H9 (cell line): ENCODE results near the gene GTF2A1L. TPM values are rescaled to one million over a fixed set of nuclear protein-coding genes. Genes with fewer than 3 reads are reported as not detected.

ENCODE experiments used
- DNase-seq: peaks from one replicate; pipeline ENCODE4 v3.0.0-alpha.2; 2017
- H2AFZ ChIP-seq: one replicate; pipeline ENCODE4 v1.6.1; 2013; ENCODE audit warnings: mild to moderate bottlenecking, low read length, control low read depth, moderate library complexity
- H2AK5ac ChIP-seq: 2 replicates; pipeline ENCODE4 v1.6.1; 2013; ENCODE audit warnings: low read length, control low read depth, mixed read lengths; ENCODE audit not compliant: insufficient read length
- H2BK120ac ChIP-seq: one replicate; pipeline ENCODE4 v1.6.1; 2013; ENCODE audit warnings: low read depth, mild to moderate bottlenecking, low read length, control low read depth, inconsistent platforms; ENCODE audit not compliant: poor library complexity, severe bottlenecking
- H2BK12ac ChIP-seq: 2 replicates; pipeline ENCODE4 v1.6.1; 2013; ENCODE audit warnings: low read length, control low read depth, mixed read lengths, low read depth; ENCODE audit not compliant: insufficient read length
- H2BK15ac ChIP-seq: 2 replicates; pipeline ENCODE4 v1.6.1; 2013; ENCODE audit warnings: low read depth, low read length, control low read depth
- H2BK20ac ChIP-seq: one replicate; pipeline ENCODE4 v1.6.1; 2013; ENCODE audit warnings: low read depth, mild to moderate bottlenecking, low read length, control low read depth, inconsistent platforms; ENCODE audit not compliant: poor library complexity, severe bottlenecking
- H2BK5ac ChIP-seq: 2 replicates; pipeline ENCODE4 v1.6.1; 2013; ENCODE audit warnings: low read length, control low read depth, mixed read lengths; ENCODE audit not compliant: insufficient read length
- H3K14ac ChIP-seq: 2 replicates; pipeline ENCODE4 v1.6.1; 2013; ENCODE audit warnings: low read length, control low read depth; ENCODE audit not compliant: insufficient read depth
- H3K18ac ChIP-seq: 2 replicates; pipeline ENCODE4 v1.6.1; 2013; ENCODE audit warnings: low read depth, mild to moderate bottlenecking, mixed read lengths, low read length, control low read depth; ENCODE audit not compliant: insufficient read length
- H3K23ac ChIP-seq: 2 replicates; pipeline ENCODE4 v1.6.1; 2013; ENCODE audit warnings: low read length, control low read depth, mixed read lengths, low read depth; ENCODE audit not compliant: insufficient read length
- H3K23me2 ChIP-seq: 2 replicates; pipeline ENCODE4 v1.6.1; 2013; ENCODE audit warnings: low read depth, mild to moderate bottlenecking, mixed read lengths, low read length, control low read depth; ENCODE audit not compliant: insufficient read length, poor library complexity, severe bottlenecking
- H3K27ac ChIP-seq: 2 replicates; pipeline ENCODE4 v1.5.1; 2013; ENCODE audit warnings: low read length, control low read depth, mixed read lengths, low read depth; ENCODE audit not compliant: insufficient read length
- H3K27me3 ChIP-seq: 2 replicates; pipeline ENCODE4 v1.6.1; 2013; ENCODE audit warnings: low read length, control low read depth, inconsistent platforms; ENCODE audit not compliant: insufficient read depth
- H3K4ac ChIP-seq: 2 replicates; pipeline ENCODE4 v1.6.1; 2013; ENCODE audit warnings: low read depth, mild to moderate bottlenecking, control low read depth, inconsistent platforms, low read length, moderate library complexity
- H3K4me1 ChIP-seq: 2 replicates; pipeline ENCODE4 v1.6.1; 2013; ENCODE audit warnings: low read length, control low read depth, inconsistent platforms; ENCODE audit not compliant: insufficient read depth
- H3K4me2 ChIP-seq: 2 replicates; pipeline ENCODE4 v1.6.1; 2013; ENCODE audit warnings: low read length, control low read depth, mixed read lengths; ENCODE audit not compliant: insufficient read length, insufficient read depth
- H3K56ac ChIP-seq: 2 replicates; pipeline ENCODE4 v1.6.1; 2013; ENCODE audit warnings: low read depth, mild to moderate bottlenecking, mixed read lengths, low read length, control low read depth; ENCODE audit not compliant: insufficient read length
- H3K79me1 ChIP-seq: 2 replicates; pipeline ENCODE4 v1.6.1; 2013; ENCODE audit warnings: low read depth, mild to moderate bottlenecking, moderate library complexity, low read length, control low read depth, inconsistent platforms; ENCODE audit not compliant: insufficient read depth, poor library complexity, severe bottlenecking
- H3K79me2 ChIP-seq: 2 replicates; pipeline ENCODE4 v1.6.1; 2013; ENCODE audit warnings: low read length, control low read depth, inconsistent platforms; ENCODE audit not compliant: insufficient read depth
- H3K9ac ChIP-seq: 2 replicates; pipeline ENCODE4 v1.6.1; 2013; ENCODE audit warnings: low read length, control low read depth, mixed read lengths; ENCODE audit not compliant: insufficient read length; ENCODE audit errors: extremely low read depth
- H3K9me3 ChIP-seq: one replicate; pipeline ENCODE4 v1.6.1; 2013; ENCODE audit warnings: low read depth, low read length, inconsistent platforms; ENCODE audit not compliant: control insufficient read depth
- H3T11ph ChIP-seq: one replicate; pipeline ENCODE4 v1.6.1; 2013; ENCODE audit warnings: mild to moderate bottlenecking, low read length, control low read depth, inconsistent platforms
- H4K20me1 ChIP-seq: one replicate; pipeline ENCODE4 v1.6.1; 2013; ENCODE audit not compliant: control insufficient read depth, insufficient read length, insufficient read depth
- H4K5ac ChIP-seq: 2 replicates; pipeline ENCODE4 v1.6.1; 2013; ENCODE audit warnings: low read depth, mild to moderate bottlenecking, mixed read lengths, low read length, control low read depth; ENCODE audit not compliant: insufficient read length
- H4K8ac ChIP-seq: replicated peaks from 2 replicates; pipeline ENCODE4 v1.6.1; 2013; ENCODE audit warnings: low read length, control low read depth, mixed read lengths, low read depth; ENCODE audit not compliant: insufficient read length
- H4K91ac ChIP-seq: 2 replicates; pipeline ENCODE4 v1.6.1; 2013; ENCODE audit warnings: low read depth, mild to moderate bottlenecking, moderate library complexity, mixed read lengths, low read length, control low read depth; ENCODE audit not compliant: insufficient read length
- H3K27ac Mint-ChIP-seq, 3 experiments: 2 replicates in 2 of 3; 3 replicates in 1 of 3; pipeline ENCODE4 v1.8.0; 2020 to 2021; ENCODE audit warnings: mixed read lengths in 3 of 3, mild to moderate bottlenecking in 1 of 3, moderate library complexity in 1 of 3
- H3K27me3 Mint-ChIP-seq: 2 replicates; pipeline ENCODE4 v1.8.0; 2021; ENCODE audit warnings: low read depth, mild to moderate bottlenecking, moderate library complexity, mixed read lengths
- H3K36me3 Mint-ChIP-seq, 3 experiments: 2 replicates in 2 of 3; 3 replicates in 1 of 3; pipeline ENCODE4 v1.8.0; 2020 to 2021; ENCODE audit warnings: low read depth in 3 of 3, mixed read lengths in 3 of 3; ENCODE audit not compliant: insufficient read depth in 1 of 3
- H3K4me1 Mint-ChIP-seq, 2 experiments: 2 replicates each; pipeline ENCODE4 v1.8.0; 2020; ENCODE audit warnings: mixed read lengths in 2 of 2
- H3K4me3 Mint-ChIP-seq, 2 experiments: 2 replicates in 1 of 2; 3 replicates in 1 of 2; pipeline ENCODE4 v1.8.0; 2020 to 2021; ENCODE audit warnings: mild to moderate bottlenecking in 2 of 2, mixed read lengths in 2 of 2, moderate library complexity in 1 of 2
- H3K9me3 Mint-ChIP-seq, 2 experiments: 2 replicates in 1 of 2; 3 replicates in 1 of 2; pipeline ENCODE4 v1.8.0; 2020; ENCODE audit warnings: mild to moderate bottlenecking in 2 of 2, mixed read lengths in 2 of 2, moderate library complexity in 1 of 2
- CTCF ChIP-seq: fragments of 200-600 bp; sonication (generic); conservative IDR thresholded peaks from 3 replicates; pipeline ENCODE4 v1.8.0; 2021; ENCODE audit warnings: antibody characterized with exemption, mild to moderate bottlenecking
- WGBS: extraction: QIAGEN DNeasy Blood & Tissue Kit; methylation state at CpG from one replicate; pipeline ENCODE4 v1.1.7; 2013; ENCODE audit warnings: missing lambda C conversion rate, low lambda C conversion rate, mixed read lengths; ENCODE audit not compliant: insufficient read length; ENCODE audit errors: extremely low coverage; 5-methylcytosine and 5-hydroxymethylcytosine counted together
- total RNA-seq: library from RNA; stranded (reverse); gene quantifications from 2 replicates; pipeline ENCODE4 v1.2.1, GENCODE V29; 2021

The GTF2A1L gene
- total RNA-seq, 1 experiment from 2014 or later: not detected

- no peak overlapping the region for H2BK15ac ChIP-seq
- no peaks in the 10 kb centered on the region for H3K9me3 ChIP-seq
- H3K4me3 Mint-ChIP-seq: no peak overlapping the region
- no peak overlapping the region for H3K23ac ChIP-seq
- no peak overlapping the region for H4K8ac ChIP-seq
- TF ChIP-seq CTCF: no peak
- no peaks in the 10 kb centered on the region for H4K20me1 ChIP-seq
- H3K79me2 ChIP-seq: no peaks in the 10 kb centered on the region
- H2BK5ac ChIP-seq: no peak overlapping the region
- H3K36me3 Mint-ChIP-seq: peaks cover 2 to 5% (median 2%) of the 10 kb centered on the region in 3 experiments; a peak in 3 of 7 replicates
- no peak overlapping the region for H4K5ac ChIP-seq
- H3K79me1 ChIP-seq: no peaks in the 10 kb centered on the region
- H2BK20ac ChIP-seq: no peak overlapping the region
- no peaks in the 10 kb centered on the region for H3K23me2 ChIP-seq
- no peaks in the 10 kb centered on the region for H3K27me3 ChIP-seq
- H3K27ac ChIP-seq: no peak overlapping the region
- H3K4ac ChIP-seq: no peak overlapping the region
- no peak overlapping the region for H2AK5ac ChIP-seq
- H2BK120ac ChIP-seq: no peak overlapping the region
- H3K4me2 ChIP-seq: no peak overlapping the region
- H3K27ac Mint-ChIP-seq: no peak overlapping the region
- DNase-seq: no peak
- H3T11ph ChIP-seq: no peak overlapping the region
- H3K9me3 Mint-ChIP-seq: peaks cover 4 to 5% of the 10 kb centered on the region in 2 experiments; a peak in 3 of 5 replicates
- no peak overlapping the region for H3K18ac ChIP-seq
- H4K91ac ChIP-seq: no peak overlapping the region
- H3K4me1 ChIP-seq: no peaks in the 10 kb centered on the region
- H3K4me1 Mint-ChIP-seq: no peaks in the 10 kb centered on the region
- WGBS: no CpG with 5 or more reads among the region's 2 CpGs
- H2AFZ ChIP-seq: no peak overlapping the region
- H3K14ac ChIP-seq: no peak overlapping the region
- H2BK12ac ChIP-seq: no peak overlapping the region
- H3K56ac ChIP-seq: no peak overlapping the region
- no peaks in the 10 kb centered on the region for H3K27me3 Mint-ChIP-seq
- H3K9ac ChIP-seq: no peak overlapping the region
These were observed 1.9 kb downstream of the GTF2A1L start for GRCh38 chr2:48619526-48619925.
